NCI-H345 (cell line): ENCODE data around the gene FPR1.

Experiments used
- DNase-seq: peaks from one replicate; lab custom pipeline; 2025; lab: John Stamatoyannopoulos, UW

FPR1 gene

GRCh38 chr19:51737389-51737788 lies 14.3 kb downstream of the FPR1 start:
- DNase-seq = no peak

GRCh38 chr19:51735759-51736449 lies 15.8 kb downstream of the FPR1 start:
- no peak for DNase-seq

- DNase-seq = no peak
These were observed 17.7 kb downstream of the FPR1 start for GRCh38 chr19:51733742-51734522.

GRCh38 chr19:51729781-51730180 lies 21.9 kb downstream of the FPR1 start:
- no peak for DNase-seq

- DNase-seq = no peak
These were observed 24.3 kb downstream of the FPR1 start for GRCh38 chr19:51727349-51727880.

- DNase-seq = no peak
These were observed 25.6 kb downstream of the FPR1 start for GRCh38 chr19:51726049-51726448.

GRCh38 chr19:51724543-51724942 lies 27.1 kb downstream of the FPR1 start:
- DNase-seq = no peak

GRCh38 chr19:51722492-51722891 lies 29.2 kb downstream of the FPR1 start:
- DNase-seq = no peak

GRCh38 chr19:51721905-51722304 lies 29.8 kb downstream of the FPR1 start:
- no peak for DNase-seq

GRCh38 chr19:51719251-51719988 lies 32.3 kb downstream of the FPR1 start:
- DNase-seq = no peak

- no peak for DNase-seq
These were observed 34.8 kb downstream of the FPR1 start for GRCh38 chr19:51716925-51717324.

- DNase-seq = no peak
These were observed 35.8 kb downstream of the FPR1 start for GRCh38 chr19:51715850-51716249.

GRCh38 chr19:51714848-51715247 lies 36.8 kb downstream of the FPR1 start:
- DNase-seq = no peak

GRCh38 chr19:51713319-51714285 lies 38.1 kb downstream of the FPR1 start:
- no peak for DNase-seq

GRCh38 chr19:51712461-51713081 lies 39.1 kb downstream of the FPR1 start:
- no peak for DNase-seq

- no peak for DNase-seq
These were observed 40.0 kb downstream of the FPR1 start for GRCh38 chr19:51711702-51712101.

- no peak for DNase-seq
These were observed 41.5 kb downstream of the FPR1 start for GRCh38 chr19:51710163-51710562.

GRCh38 chr19:51709575-51709974 lies 42.1 kb downstream of the FPR1 start:
- no peak for DNase-seq

- DNase-seq = no peak
These were observed 42.9 kb downstream of the FPR1 start for GRCh38 chr19:51708811-51709210.

GRCh38 chr19:51706885-51707284 lies 44.8 kb downstream of the FPR1 start:
- no peak for DNase-seq

- no peak for DNase-seq
These were observed 45.4 kb downstream of the FPR1 start for GRCh38 chr19:51706296-51706695.
